ENCODE results near the gene RBM14. TPM values are rescaled to one million over a fixed set of nuclear protein-coding genes. Genes with fewer than 3 reads are reported as not detected.
A peak's percentile ranks its signal among the peaks of the same experiment; 100 is the strongest.

Gene RBM14
- total and polyA plus RNA-seq, 10 of the 15 experiments (the other 5 are each of a cell fraction or from before 2014, with no cell fraction given) = 5.4 to 140 (median 44.5) TPM

GRCh38 chr11:66638177-66639065, 22.0 kb downstream of the RBM14 start, which contains the start of gene RBM4 (continued):
- TF ChIP-seq, protein P1, sequence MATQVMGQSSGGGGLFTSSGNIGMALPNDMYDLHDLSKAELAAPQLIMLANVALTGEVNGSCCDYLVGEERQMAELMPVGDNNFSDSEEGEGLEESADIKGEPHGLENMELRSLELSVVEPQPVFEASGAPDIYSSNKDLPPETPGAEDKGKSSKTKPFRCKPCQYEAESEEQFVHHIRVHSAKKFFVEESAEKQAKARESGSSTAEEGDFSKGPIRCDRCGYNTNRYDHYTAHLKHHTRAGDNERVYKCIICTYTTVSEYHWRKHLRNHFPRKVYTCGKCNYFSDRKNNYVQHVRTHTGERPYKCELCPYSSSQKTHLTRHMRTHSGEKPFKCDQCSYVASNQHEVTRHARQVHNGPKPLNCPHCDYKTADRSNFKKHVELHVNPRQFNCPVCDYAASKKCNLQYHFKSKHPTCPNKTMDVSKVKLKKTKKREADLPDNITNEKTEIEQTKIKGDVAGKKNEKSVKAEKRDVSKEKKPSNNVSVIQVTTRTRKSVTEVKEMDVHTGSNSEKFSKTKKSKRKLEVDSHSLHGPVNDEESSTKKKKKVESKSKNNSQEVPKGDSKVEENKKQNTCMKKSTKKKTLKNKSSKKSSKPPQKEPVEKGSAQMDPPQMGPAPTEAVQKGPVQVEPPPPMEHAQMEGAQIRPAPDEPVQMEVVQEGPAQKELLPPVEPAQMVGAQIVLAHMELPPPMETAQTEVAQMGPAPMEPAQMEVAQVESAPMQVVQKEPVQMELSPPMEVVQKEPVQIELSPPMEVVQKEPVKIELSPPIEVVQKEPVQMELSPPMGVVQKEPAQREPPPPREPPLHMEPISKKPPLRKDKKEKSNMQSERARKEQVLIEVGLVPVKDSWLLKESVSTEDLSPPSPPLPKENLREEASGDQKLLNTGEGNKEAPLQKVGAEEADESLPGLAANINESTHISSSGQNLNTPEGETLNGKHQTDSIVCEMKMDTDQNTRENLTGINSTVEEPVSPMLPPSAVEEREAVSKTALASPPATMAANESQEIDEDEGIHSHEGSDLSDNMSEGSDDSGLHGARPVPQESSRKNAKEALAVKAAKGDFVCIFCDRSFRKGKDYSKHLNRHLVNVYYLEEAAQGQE (IDR thresholded peaks at IDR 0.05; ENCODE audit: low read depth, low read length) = no peak
- TF ChIP-seq POLR2AphosphoS2 (IDR thresholded peaks at IDR 0.05; ENCODE audit: low read depth, low read length) (peak; percentile 97), SMAD1 (IDR thresholded peaks at IDR 0.05; ENCODE audit: low read depth, partially characterized antibody) (peak; percentile 70), ATF2 (IDR thresholded peaks at IDR 0.05; ENCODE audit: low read length) (peak; percentile 37; the same call in 1 of the 2 replicates), POLR2A (IDR thresholded peaks at IDR 0.05; ENCODE audit: low read depth, low read length) (peak; percentile 93), SMARCA5 (IDR thresholded peaks at IDR 0.05) (0 out of 2 replicates have a peak, but pooled peaks have one; percentile 33), JUNB (IDR thresholded peaks at IDR 0.05) (no peak), YBX1 (IDR thresholded peaks at IDR 0.05) (no peak), CEBPB (IDR thresholded peaks at IDR 0.05; ENCODE audit: borderline replicate concordance in 1 of 2, low read depth in 2 of 2, low read length in 2 of 2) (no peak), SUPT20H (IDR thresholded peaks at IDR 0.05; ENCODE audit: borderline replicate concordance, control insufficient read depth, low read depth, low read length) (no peak), POLR2AphosphoS5 (IDR thresholded peaks at IDR 0.05; ENCODE audit: low read length) (peak; percentile 97), ETV6 (conservative IDR thresholded peaks at IDR 0.05 in 1 of 2, IDR thresholded peaks at IDR 0.05 in 1 of 2; ENCODE audit: borderline replicate concordance in 1 of 2, low read depth in 1 of 2) (no peak), E2F8 (IDR thresholded peaks at IDR 0.05; ENCODE audit: low read depth, partially characterized antibody) (peak; percentile 22), USF1 (IDR thresholded peaks at IDR 0.05; ENCODE audit: borderline replicate concordance, extremely low read length, insufficient read depth, low read depth, low read length) (no peak), MTA2 (IDR thresholded peaks at IDR 0.05; ENCODE audit: low read depth) (0 out of 2 replicates have a peak, but pooled peaks have one; percentile 33)
- TF ChIP-seq, protein P2, sequence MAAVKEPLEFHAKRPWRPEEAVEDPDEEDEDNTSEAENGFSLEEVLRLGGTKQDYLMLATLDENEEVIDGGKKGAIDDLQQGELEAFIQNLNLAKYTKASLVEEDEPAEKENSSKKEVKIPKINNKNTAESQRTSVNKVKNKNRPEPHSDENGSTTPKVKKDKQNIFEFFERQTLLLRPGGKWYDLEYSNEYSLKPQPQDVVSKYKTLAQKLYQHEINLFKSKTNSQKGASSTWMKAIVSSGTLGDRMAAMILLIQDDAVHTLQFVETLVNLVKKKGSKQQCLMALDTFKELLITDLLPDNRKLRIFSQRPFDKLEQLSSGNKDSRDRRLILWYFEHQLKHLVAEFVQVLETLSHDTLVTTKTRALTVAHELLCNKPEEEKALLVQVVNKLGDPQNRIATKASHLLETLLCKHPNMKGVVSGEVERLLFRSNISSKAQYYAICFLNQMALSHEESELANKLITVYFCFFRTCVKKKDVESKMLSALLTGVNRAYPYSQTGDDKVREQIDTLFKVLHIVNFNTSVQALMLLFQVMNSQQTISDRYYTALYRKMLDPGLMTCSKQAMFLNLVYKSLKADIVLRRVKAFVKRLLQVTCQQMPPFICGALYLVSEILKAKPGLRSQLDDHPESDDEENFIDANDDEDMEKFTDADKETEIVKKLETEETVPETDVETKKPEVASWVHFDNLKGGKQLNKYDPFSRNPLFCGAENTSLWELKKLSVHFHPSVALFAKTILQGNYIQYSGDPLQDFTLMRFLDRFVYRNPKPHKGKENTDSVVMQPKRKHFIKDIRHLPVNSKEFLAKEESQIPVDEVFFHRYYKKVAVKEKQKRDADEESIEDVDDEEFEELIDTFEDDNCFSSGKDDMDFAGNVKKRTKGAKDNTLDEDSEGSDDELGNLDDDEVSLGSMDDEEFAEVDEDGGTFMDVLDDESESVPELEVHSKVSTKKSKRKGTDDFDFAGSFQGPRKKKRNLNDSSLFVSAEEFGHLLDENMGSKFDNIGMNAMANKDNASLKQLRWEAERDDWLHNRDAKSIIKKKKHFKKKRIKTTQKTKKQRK (IDR thresholded peaks at IDR 0.05; ENCODE audit: low read depth, low read length) = peak; percentile 59
